Coronary artery (tissue), 2 donors: ENCODE measurements around the gene EDARADD.
A peak's percentile ranks its signal among the peaks of the same experiment; 100 is the strongest.

ENCODE experiments used
- DNase-seq: peaks from one replicate; pipeline ENCODE4 v3.0.0-alpha.2; 2017; ENCODE audit warnings: low spot score
- H3K27ac ChIP-seq, 2 donors: fragments of 200-600 bp; sonication (generic); one replicate each; pipeline ENCODE4 v1.5.1; 2016 to 2019
- H3K4me3 ChIP-seq: fragments of 200-600 bp; sonication (generic); 2 replicates; pipeline ENCODE4 v1.5.1; 2016; ENCODE audit warnings: mild to moderate bottlenecking, moderate library complexity
- TF ChIP-seq, protein P1 (sequence below): fragments of 200-600 bp; sonication (generic); IDR thresholded peaks from one replicate; pipeline ENCODE4 v1.5.1; 2019; ENCODE audit warnings: antibody characterized with exemption

EDARADD gene

DNA sequence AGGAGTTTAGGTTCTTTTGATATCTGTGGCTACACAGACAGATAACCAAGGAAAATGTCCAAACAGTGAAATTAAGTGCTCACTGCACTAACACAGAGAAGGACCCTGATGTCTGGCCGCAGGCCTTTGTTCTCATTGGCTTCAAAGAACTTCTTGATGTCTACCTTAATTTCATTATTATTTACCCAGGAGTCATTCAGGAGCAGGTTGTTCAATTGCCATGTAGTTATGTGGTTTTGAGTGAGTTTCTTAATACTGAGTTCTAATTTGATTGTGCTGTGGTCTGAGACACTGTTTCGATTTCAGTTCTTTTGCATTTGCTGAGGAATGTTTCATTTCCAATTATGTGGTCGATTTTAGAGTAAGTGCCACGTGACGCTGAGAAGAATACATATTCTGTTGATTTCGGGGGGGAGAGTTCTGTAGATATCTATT, 114.5 kb downstream of the EDARADD start:
- H3K4me3 ChIP-seq = no peak overlapping the region
- DNase-seq = no peak
- TF ChIP-seq, protein P1, sequence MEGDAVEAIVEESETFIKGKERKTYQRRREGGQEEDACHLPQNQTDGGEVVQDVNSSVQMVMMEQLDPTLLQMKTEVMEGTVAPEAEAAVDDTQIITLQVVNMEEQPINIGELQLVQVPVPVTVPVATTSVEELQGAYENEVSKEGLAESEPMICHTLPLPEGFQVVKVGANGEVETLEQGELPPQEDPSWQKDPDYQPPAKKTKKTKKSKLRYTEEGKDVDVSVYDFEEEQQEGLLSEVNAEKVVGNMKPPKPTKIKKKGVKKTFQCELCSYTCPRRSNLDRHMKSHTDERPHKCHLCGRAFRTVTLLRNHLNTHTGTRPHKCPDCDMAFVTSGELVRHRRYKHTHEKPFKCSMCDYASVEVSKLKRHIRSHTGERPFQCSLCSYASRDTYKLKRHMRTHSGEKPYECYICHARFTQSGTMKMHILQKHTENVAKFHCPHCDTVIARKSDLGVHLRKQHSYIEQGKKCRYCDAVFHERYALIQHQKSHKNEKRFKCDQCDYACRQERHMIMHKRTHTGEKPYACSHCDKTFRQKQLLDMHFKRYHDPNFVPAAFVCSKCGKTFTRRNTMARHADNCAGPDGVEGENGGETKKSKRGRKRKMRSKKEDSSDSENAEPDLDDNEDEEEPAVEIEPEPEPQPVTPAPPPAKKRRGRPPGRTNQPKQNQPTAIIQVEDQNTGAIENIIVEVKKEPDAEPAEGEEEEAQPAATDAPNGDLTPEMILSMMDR = no peak
- no peak overlapping the region for H3K27ac ChIP-seq

DNA sequence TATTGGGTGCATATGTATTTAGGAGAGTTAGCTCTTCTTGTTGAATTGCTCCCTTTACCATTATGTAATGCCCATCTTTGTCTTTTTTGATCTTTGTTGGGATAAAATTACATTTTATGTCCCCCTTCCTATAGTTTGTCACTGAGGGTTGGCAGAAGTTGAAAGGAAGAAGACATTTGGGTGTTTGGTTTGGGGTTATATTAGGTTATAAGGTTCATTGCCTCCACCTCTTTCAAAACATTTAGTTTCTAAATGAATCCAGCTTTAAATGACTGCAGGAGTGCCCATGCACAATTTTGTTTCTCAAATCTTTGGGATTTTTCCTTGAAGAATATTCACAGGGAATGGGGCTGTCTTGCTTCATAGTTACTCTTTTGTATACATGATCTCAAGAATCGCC, 115.1 kb downstream of the EDARADD start:
- no peak overlapping the region for H3K4me3 ChIP-seq
- H3K27ac ChIP-seq = no peak overlapping the region
- TF ChIP-seq, protein P1 = no peak
- no peak for DNase-seq

GRCh38 chr1:236509647-236510401, 115.7 kb downstream of the EDARADD start:
- no peak for DNase-seq
- no peak overlapping the region for H3K4me3 ChIP-seq
- TF ChIP-seq, protein P1 = no peak
- H3K27ac ChIP-seq = no peak overlapping the region

GRCh38 chr1:236511735-236512418, 117.8 kb downstream of the EDARADD start:
- Histone ChIP-seq H3K4me3 (no peak overlapping the region), H3K27ac (no peak overlapping the region)
- DNase-seq = no peak
- TF ChIP-seq, protein P1 = no peak

GRCh38 chr1:236514703-236515442, 120.8 kb downstream of the EDARADD start:
- no peak for DNase-seq
- TF ChIP-seq, protein P1 = no peak
- H3K4me3 ChIP-seq = no peak overlapping the region
- peak overlapping the region; percentile 14 to 73 for H3K27ac ChIP-seq

GRCh38 chr1:236515443-236515958, 121.4 kb downstream of the EDARADD start:
- no peak overlapping the region for H3K4me3 ChIP-seq
- TF ChIP-seq, protein P1 = no peak
- no peak for DNase-seq
- peak overlapping the region in 1 of 2 donors; percentile 73 for H3K27ac ChIP-seq
